BLaER1 treated with 17β-estradiol and CSF1 and Interleukin-3, amounts not matched to agents 10 nM and 100 nM (cell line): ENCODE data around the gene AFF1.
A peak's percentile ranks its signal among the peaks of the same experiment; 100 is the strongest.

ENCODE experiments used
- H3K27ac ChIP-seq, 11 experiments: shearing (Covaris generic); formaldehyde crosslinking; 2 replicates each; pipeline ENCODE4 v1.8.1; 2022
- H3K27me3 ChIP-seq, 11 experiments: shearing (Covaris generic); formaldehyde crosslinking; 2 replicates each; pipeline ENCODE4 v1.8.1; 2022
- H3K36me3 ChIP-seq, 11 experiments: shearing (Covaris generic); formaldehyde crosslinking; 2 replicates each; pipeline ENCODE4 v1.8.1; 2022
- H3K4me1 ChIP-seq, 10 experiments: shearing (Covaris generic); formaldehyde crosslinking; 2 replicates each; pipeline ENCODE4 v1.8.1; 2022
- H3K4me2 ChIP-seq, 11 experiments: shearing (Covaris generic); formaldehyde crosslinking; 2 replicates each; pipeline ENCODE4 v1.8.1; 2022
- H3K4me3 ChIP-seq, 10 experiments: shearing (Covaris generic); formaldehyde crosslinking; 2 replicates each; pipeline ENCODE4 v1.8.1; 2022
- H3K9ac ChIP-seq, 11 experiments: shearing (Covaris generic); formaldehyde crosslinking; 2 replicates each; pipeline ENCODE4 v1.8.1; 2022
- H3K9me3 ChIP-seq, 11 experiments: shearing (Covaris generic); formaldehyde crosslinking; replicated peaks in 1 of 11; 2 replicates each; pipeline ENCODE4 v1.8.1; 2022
- H4K20me1 ChIP-seq, 11 experiments: shearing (Covaris generic); formaldehyde crosslinking; 2 replicates each; pipeline ENCODE4 v1.8.1; 2022
- Cebpa-rat ChIP-seq, 11 experiments: shearing (Covaris generic); IDR thresholded peaks; 2 replicates each; pipeline ENCODE4 v1.8.1; 2022

AFF1 gene

GRCh38 chr4:86928400-86929255 is 6.2 kb upstream of the AFF1 start:
- peaks cover 18 to 66% (median 37%) of the 10 kb centered on the region in 11 experiments; a peak in 20 of 22 replicates for H3K36me3 ChIP-seq
- no peak overlapping the region for H3K4me3 ChIP-seq
- no peaks in the 10 kb centered on the region for H3K27me3 ChIP-seq
- peak overlapping the region in 2 of 11 experiments; percentile 5 to 24; a peak in 3 of 22 replicates for H3K9ac ChIP-seq
- H3K27ac ChIP-seq = peak overlapping the region in 10 of 11 experiments; percentile 14 to 68 (median 56); a peak in 19 of 22 replicates
- no peak for TF ChIP-seq Cebpa-rat (IDR thresholded peaks at IDR 0.05)
- H4K20me1 ChIP-seq = no peaks in the 10 kb centered on the region
- peak overlapping the region; percentile 38 to 81 (median 69) for H3K4me2 ChIP-seq
- H3K9me3 ChIP-seq = no peaks in the 10 kb centered on the region
- peaks cover 20 to 80% (median 50%) of the 10 kb centered on the region in 10 experiments for H3K4me1 ChIP-seq

- no peaks in the 10 kb centered on the region for H3K27me3 ChIP-seq
- H4K20me1 ChIP-seq = peaks cover 0 to 8% (median 0%) of the 10 kb centered on the region in 11 experiments; a peak in 2 of 22 replicates
- H3K4me1 ChIP-seq = peaks cover 29 to 51% (median 35%) of the 10 kb centered on the region in 10 experiments
- peak overlapping the region; percentile 80 to 98 (median 92) for H3K4me3 ChIP-seq
- peak overlapping the region; percentile 86 to 96 (median 92) for H3K9ac ChIP-seq
- H3K9me3 ChIP-seq = no peaks in the 10 kb centered on the region
- H3K27ac ChIP-seq = peak overlapping the region; percentile 70 to 94 (median 91)
- peaks cover 12 to 30% (median 20%) of the 10 kb centered on the region in 11 experiments; a peak in 19 of 22 replicates for H3K36me3 ChIP-seq
- H3K4me2 ChIP-seq = peak overlapping the region; percentile 85 to 99 (median 92)
- TF ChIP-seq Cebpa-rat (IDR thresholded peaks at IDR 0.05) = no peak
These were observed 552 bp upstream of the AFF1 start for GRCh38 chr4:86934147-86934770.

- Histone ChIP-seq H4K20me1 (peaks cover 0 to 8% (median 0%) of the 10 kb centered on the region in 11 experiments; a peak in 6 of 22 replicates), H3K4me1 (peaks cover 39 to 53% (median 44%) of the 10 kb centered on the region in 10 experiments), H3K4me3 (peak overlapping the region; percentile 80 to 98 (median 92)), H3K9ac (peak overlapping the region; percentile 87 to 98 (median 93)), H3K36me3 (peaks cover 9 to 19% (median 12%) of the 10 kb centered on the region in 11 experiments; a peak in 18 of 22 replicates), H3K27me3 (no peaks in the 10 kb centered on the region), H3K9me3 (no peaks in the 10 kb centered on the region), H3K4me2 (peak overlapping the region; percentile 79 to 97 (median 92)), H3K27ac (peak overlapping the region; percentile 88 to 94 (median 91))
- no peak for TF ChIP-seq Cebpa-rat (IDR thresholded peaks at IDR 0.05)
These were observed 698 bp downstream of the AFF1 start for GRCh38 chr4:86935566-86935852.

GRCh38 chr4:86935853-86936733 is 1.3 kb downstream of the AFF1 start:
- Histone ChIP-seq H3K9ac (peak overlapping the region; percentile 87 to 98 (median 93)), H3K36me3 (peaks cover 4 to 13% (median 6%) of the 10 kb centered on the region in 11 experiments; a peak in 17 of 22 replicates), H3K27me3 (no peaks in the 10 kb centered on the region), H3K9me3 (no peaks in the 10 kb centered on the region), H3K27ac (peak overlapping the region; percentile 88 to 94 (median 91)), H4K20me1 (peaks cover 0 to 9% (median 0%) of the 10 kb centered on the region in 11 experiments; a peak in 6 of 22 replicates), H3K4me3 (peak overlapping the region; percentile 80 to 98 (median 92)), H3K4me1 (peaks cover 45 to 55% (median 48%) of the 10 kb centered on the region in 10 experiments), H3K4me2 (peak overlapping the region; percentile 79 to 97 (median 92))
- no peak for TF ChIP-seq Cebpa-rat (IDR thresholded peaks at IDR 0.05)

GRCh38 chr4:86938771-86939520 is 4.1 kb downstream of the AFF1 start:
- H3K4me3 ChIP-seq = peak overlapping the region; percentile 80 to 98 (median 92)
- H3K9ac ChIP-seq = peak overlapping the region; percentile 87 to 98 (median 93)
- peak overlapping the region; percentile 79 to 94 (median 91) for H3K27ac ChIP-seq

GRCh38 chr4:86939729-86940575 is 5.1 kb downstream of the AFF1 start:
- Histone ChIP-seq H3K9me3 (no peaks in the 10 kb centered on the region), H3K27ac (peak overlapping the region; percentile 79 to 94 (median 91)), H4K20me1 (peaks cover 0 to 26% (median 0%) of the 10 kb centered on the region in 11 experiments; a peak in 8 of 22 replicates), H3K4me3 (peak overlapping the region; percentile 80 to 98 (median 92)), H3K4me1 (peaks cover 70 to 78% (median 72%) of the 10 kb centered on the region in 10 experiments), H3K27me3 (no peaks in the 10 kb centered on the region), H3K36me3 (peaks cover 0 to 15% (median 0%) of the 10 kb centered on the region in 11 experiments; a peak in 4 of 22 replicates), H3K9ac (peak overlapping the region; percentile 87 to 98 (median 93)), H3K4me2 (peak overlapping the region; percentile 79 to 97 (median 92))
- TF ChIP-seq Cebpa-rat (IDR thresholded peaks at IDR 0.05) = no peak

More at GRCh38 chr4:86938771-86939520, 4.1 kb downstream of the AFF1 start:
- no peak for TF ChIP-seq Cebpa-rat (IDR thresholded peaks at IDR 0.05)
- Histone ChIP-seq H3K4me1 (peaks cover 62 to 68% (median 65%) of the 10 kb centered on the region in 10 experiments), H3K4me2 (peak overlapping the region; percentile 79 to 97 (median 92)), H3K36me3 (peaks cover 0 to 15% (median 0%) of the 10 kb centered on the region in 11 experiments; a peak in 4 of 22 replicates), H3K27me3 (no peaks in the 10 kb centered on the region), H4K20me1 (peaks cover 0 to 20% (median 0%) of the 10 kb centered on the region in 11 experiments; a peak in 7 of 22 replicates), H3K9me3 (no peaks in the 10 kb centered on the region)

- no peak for TF ChIP-seq Cebpa-rat (IDR thresholded peaks at IDR 0.05)
- Histone ChIP-seq H3K4me1 (peaks cover 80 to 88% (median 83%) of the 10 kb centered on the region in 10 experiments), H3K4me2 (peak overlapping the region; percentile 79 to 97 (median 92))
These were observed 6.2 kb downstream of the AFF1 start for GRCh38 chr4:86940920-86941460.

More at GRCh38 chr4:86940920-86941460, 6.2 kb downstream of the AFF1 start:
- H3K9ac ChIP-seq = peak overlapping the region in 10 of 11 experiments; percentile 87 to 98 (median 92); a peak in 16 of 22 replicates
- H3K4me3 ChIP-seq = peak overlapping the region in 1 of 10 experiments; percentile 95; a peak in 1 of 20 replicates
- H3K9me3 ChIP-seq = no peaks in the 10 kb centered on the region
- H3K36me3 ChIP-seq = peaks cover 0 to 15% (median 0%) of the 10 kb centered on the region in 11 experiments; a peak in 4 of 22 replicates
- peak overlapping the region; percentile 79 to 94 (median 91); a peak in 20 of 22 replicates for H3K27ac ChIP-seq
- H3K27me3 ChIP-seq = no peaks in the 10 kb centered on the region
- H4K20me1 ChIP-seq = peaks cover 0 to 36% (median 0%) of the 10 kb centered on the region in 11 experiments; a peak in 8 of 22 replicates
